ENCODE data around the gene JPT2. TPM values are rescaled to one million over a fixed set of nuclear protein-coding genes. Genes with fewer than 3 reads are reported as not detected.

Gene JPT2
- total and polyA plus RNA-seq, 2 donors (not counting 1 experiment from before 2014, with no cell fraction given), result 15.5 to 41.2 TPM

- Histone ChIP-seq H3K4me2 (ENCODE audit: extremely low read depth, insufficient read depth, low read length) (no peak overlapping the region), H3K27ac (ENCODE audit: insufficient read depth, low read length) (no peak overlapping the region), H3K36me3 (ENCODE audit: control insufficient read depth, insufficient read depth, low read length) (peaks cover 54% of the 10 kb centered on the region), H3K79me2 (ENCODE audit: control insufficient read depth, insufficient read depth, low read length) (no peaks in the 10 kb centered on the region), H3K9ac (ENCODE audit: insufficient read depth, low read length) (no peak overlapping the region), H4K20me1 (ENCODE audit: control insufficient read depth, extremely low read depth, insufficient read depth, low read length) (no peaks in the 10 kb centered on the region), H3K9me3 (ENCODE audit: control insufficient read depth, insufficient read depth, low read depth, low read length) (no peaks in the 10 kb centered on the region), H2AFZ (ENCODE audit: low read length) (no peak overlapping the region), H3K4me1 (ENCODE audit: control insufficient read depth, extremely low read depth, insufficient read depth, low read length) (no peaks in the 10 kb centered on the region), H3K27me3 (ENCODE audit: control insufficient read depth, insufficient read depth, low read length) (no peaks in the 10 kb centered on the region), H3K4me3 (replicated peaks in 1 of 4; ENCODE audit: control extremely low read depth in 1 of 4, insufficient read depth in 1 of 4, low read depth in 3 of 4, low read length in 4 of 4) (no peak overlapping the region)
- no peak for TF ChIP-seq CTCF (conservative IDR thresholded peaks at IDR 0.05 in 1 of 2, IDR thresholded peaks at IDR 0.05 in 1 of 2; ENCODE audit: low read depth in 1 of 2, low read length in 2 of 2)
- no peak for TF ChIP-seq EZH2 (IDR thresholded peaks at IDR 0.05; ENCODE audit: low read length, missing control alignments)
- no peak for DNase-seq (ENCODE audit: low read depth in 2 of 2)
These were observed 10.8 kb upstream of the JPT2 start for GRCh38 chr16:1667271-1667670.

- Histone ChIP-seq H4K20me1 (ENCODE audit: control insufficient read depth, extremely low read depth, insufficient read depth, low read length) (no peaks in the 10 kb centered on the region), H3K27me3 (ENCODE audit: control insufficient read depth, insufficient read depth, low read length) (no peaks in the 10 kb centered on the region), H3K4me1 (ENCODE audit: control insufficient read depth, extremely low read depth, insufficient read depth, low read length) (no peaks in the 10 kb centered on the region), H3K9me3 (ENCODE audit: control insufficient read depth, insufficient read depth, low read depth, low read length) (no peaks in the 10 kb centered on the region), H3K4me2 (ENCODE audit: extremely low read depth, insufficient read depth, low read length) (no peak overlapping the region), H3K4me3 (replicated peaks in 1 of 4; ENCODE audit: control extremely low read depth in 1 of 4, insufficient read depth in 1 of 4, low read depth in 3 of 4, low read length in 4 of 4) (no peak overlapping the region), H3K27ac (ENCODE audit: insufficient read depth, low read length) (no peak overlapping the region), H2AFZ (ENCODE audit: low read length) (no peak overlapping the region), H3K79me2 (ENCODE audit: control insufficient read depth, insufficient read depth, low read length) (no peaks in the 10 kb centered on the region), H3K9ac (ENCODE audit: insufficient read depth, low read length) (no peak overlapping the region), H3K36me3 (ENCODE audit: control insufficient read depth, insufficient read depth, low read length) (peaks cover 53% of the 10 kb centered on the region)
- TF ChIP-seq CTCF (conservative IDR thresholded peaks at IDR 0.05 in 1 of 2, IDR thresholded peaks at IDR 0.05 in 1 of 2; ENCODE audit: low read depth in 1 of 2, low read length in 2 of 2) (no peak), EZH2 (IDR thresholded peaks at IDR 0.05; ENCODE audit: low read length, missing control alignments) (no peak)
- DNase-seq (ENCODE audit: low read depth in 2 of 2), result no peak
These were observed 10.2 kb upstream of the JPT2 start for GRCh38 chr16:1667916-1668315.

GRCh38 chr16:1668612-1669319, 9.3 kb upstream of the JPT2 start:
- H3K4me3 ChIP-seq (replicated peaks in 1 of 4; ENCODE audit: control extremely low read depth in 1 of 4, insufficient read depth in 1 of 4, low read depth in 3 of 4, low read length in 4 of 4), result no peak overlapping the region
- H3K36me3 ChIP-seq (ENCODE audit: control insufficient read depth, insufficient read depth, low read length), result peaks cover 55% of the 10 kb centered on the region
- H3K79me2 ChIP-seq (ENCODE audit: control insufficient read depth, insufficient read depth, low read length), result no peaks in the 10 kb centered on the region
- no peaks in the 10 kb centered on the region for H3K9me3 ChIP-seq (ENCODE audit: control insufficient read depth, insufficient read depth, low read depth, low read length)
- no peak overlapping the region for H3K9ac ChIP-seq (ENCODE audit: insufficient read depth, low read length)
- H3K27ac ChIP-seq (ENCODE audit: insufficient read depth, low read length), result no peak overlapping the region
- no peak overlapping the region for H2AFZ ChIP-seq (ENCODE audit: low read length)
- no peak for TF ChIP-seq CTCF (conservative IDR thresholded peaks at IDR 0.05 in 1 of 2, IDR thresholded peaks at IDR 0.05 in 1 of 2; ENCODE audit: low read depth in 1 of 2, low read length in 2 of 2)
- no peak for TF ChIP-seq EZH2 (IDR thresholded peaks at IDR 0.05; ENCODE audit: low read length, missing control alignments)
- DNase-seq (ENCODE audit: low read depth in 2 of 2), result no peak
- H3K27me3 ChIP-seq (ENCODE audit: control insufficient read depth, insufficient read depth, low read length), result no peaks in the 10 kb centered on the region
- no peak overlapping the region for H3K4me2 ChIP-seq (ENCODE audit: extremely low read depth, insufficient read depth, low read length)
- no peaks in the 10 kb centered on the region for H3K4me1 ChIP-seq (ENCODE audit: control insufficient read depth, extremely low read depth, insufficient read depth, low read length)
- no peaks in the 10 kb centered on the region for H4K20me1 ChIP-seq (ENCODE audit: control insufficient read depth, extremely low read depth, insufficient read depth, low read length)
